Upper lobe of right lung (tissue), 1 donor: Measurements from ENCODE around the gene CDH22. TPM values are rescaled to one million over a fixed set of nuclear protein-coding genes. Genes with fewer than 3 reads are reported as not detected.

Experiments
- ATAC-seq: fragments of 200-7000 bp; cut with Tn5 transposase; one replicate; pipeline ENCODE4 v1.9.1; 2020; ENCODE audit warnings: mild to moderate bottlenecking, moderate library complexity
- DNase-seq: peaks from one replicate; pipeline ENCODE4 v3.0.0-alpha.2; 2020
- H3K27ac ChIP-seq: fragments of 200-600 bp; one replicate; pipeline ENCODE4 v1.8.0; 2022
- H3K27me3 ChIP-seq: fragments of 200-600 bp; one replicate; pipeline ENCODE4 v1.8.0; 2022; ENCODE audit warnings: mild to moderate bottlenecking
- H3K36me3 ChIP-seq: fragments of 200-600 bp; one replicate; pipeline ENCODE4 v1.8.0; 2022
- H3K4me1 ChIP-seq: fragments of 200-600 bp; one replicate; pipeline ENCODE4 v1.8.0; 2022
- H3K4me3 ChIP-seq: fragments of 200-600 bp; one replicate; pipeline ENCODE4 v1.8.0; 2022; ENCODE audit warnings: mild to moderate bottlenecking
- H3K9me3 ChIP-seq: fragments of 200-600 bp; one replicate; pipeline ENCODE4 v1.8.0; 2022
- intact Hi-C: fragments of 100-400 bp; cut with DNase I; formaldehyde crosslinking; loops from one replicate; pipeline ENCODE4 v1.11.0; 2022
- total RNA-seq: library from RNA; stranded (reverse); fragmentation: NEBNext Ultra II Directional; extraction: Animal tissue kit (Norgen Biotek cat#: 25700); gene quantifications from one replicate; pipeline ENCODE4 v1.2.1, GENCODE V29; 2021
- TF ChIP-seq, protein P1 (sequence below): fragments of 200-600 bp; IDR thresholded peaks from one replicate; pipeline ENCODE4 v1.8.0; 2022; ENCODE audit warnings: antibody characterized with exemption
- donor health status: DM: no; HTN: yes; CAD: no; lungs with severe emphysema.

Gene CDH22
- total RNA-seq, 1 donor from 2014 or later: 0.46 TPM

DNA sequence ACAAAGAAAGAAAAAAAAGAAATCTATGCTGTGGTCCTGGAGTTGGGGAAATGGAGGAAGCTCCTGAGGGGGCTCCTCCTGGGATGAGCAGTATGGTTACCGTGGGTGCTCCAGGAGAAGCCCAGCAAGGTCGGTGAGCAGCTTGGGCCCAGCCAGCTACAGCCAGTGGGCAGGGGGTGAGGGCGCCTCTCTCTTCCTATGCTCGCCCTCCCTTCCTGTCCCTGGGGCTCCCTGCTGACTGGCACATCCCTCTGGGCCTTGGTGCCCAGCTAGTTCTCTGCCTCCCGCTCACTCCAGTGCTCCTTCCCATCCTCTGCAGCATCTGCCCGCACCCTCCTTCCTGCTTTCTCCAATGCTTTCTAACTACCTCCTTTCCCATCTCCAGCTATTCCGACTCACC, 173.6 kb downstream of the CDH22 start:
- peaks cover 4% of the 10 kb centered on the region for H3K4me1 ChIP-seq
- H3K4me3 ChIP-seq: no peak overlapping the region
- TF ChIP-seq, protein P1, sequence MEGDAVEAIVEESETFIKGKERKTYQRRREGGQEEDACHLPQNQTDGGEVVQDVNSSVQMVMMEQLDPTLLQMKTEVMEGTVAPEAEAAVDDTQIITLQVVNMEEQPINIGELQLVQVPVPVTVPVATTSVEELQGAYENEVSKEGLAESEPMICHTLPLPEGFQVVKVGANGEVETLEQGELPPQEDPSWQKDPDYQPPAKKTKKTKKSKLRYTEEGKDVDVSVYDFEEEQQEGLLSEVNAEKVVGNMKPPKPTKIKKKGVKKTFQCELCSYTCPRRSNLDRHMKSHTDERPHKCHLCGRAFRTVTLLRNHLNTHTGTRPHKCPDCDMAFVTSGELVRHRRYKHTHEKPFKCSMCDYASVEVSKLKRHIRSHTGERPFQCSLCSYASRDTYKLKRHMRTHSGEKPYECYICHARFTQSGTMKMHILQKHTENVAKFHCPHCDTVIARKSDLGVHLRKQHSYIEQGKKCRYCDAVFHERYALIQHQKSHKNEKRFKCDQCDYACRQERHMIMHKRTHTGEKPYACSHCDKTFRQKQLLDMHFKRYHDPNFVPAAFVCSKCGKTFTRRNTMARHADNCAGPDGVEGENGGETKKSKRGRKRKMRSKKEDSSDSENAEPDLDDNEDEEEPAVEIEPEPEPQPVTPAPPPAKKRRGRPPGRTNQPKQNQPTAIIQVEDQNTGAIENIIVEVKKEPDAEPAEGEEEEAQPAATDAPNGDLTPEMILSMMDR: no peak
- no peak for ATAC-seq
- no peaks in the 10 kb centered on the region for H3K36me3 ChIP-seq
- intact Hi-C loops: no loop called here
- no peak for DNase-seq
- H3K9me3 ChIP-seq: no peaks in the 10 kb centered on the region
- H3K27ac ChIP-seq: no peak overlapping the region
- H3K27me3 ChIP-seq: peaks cover 57% of the 10 kb centered on the region

DNA sequence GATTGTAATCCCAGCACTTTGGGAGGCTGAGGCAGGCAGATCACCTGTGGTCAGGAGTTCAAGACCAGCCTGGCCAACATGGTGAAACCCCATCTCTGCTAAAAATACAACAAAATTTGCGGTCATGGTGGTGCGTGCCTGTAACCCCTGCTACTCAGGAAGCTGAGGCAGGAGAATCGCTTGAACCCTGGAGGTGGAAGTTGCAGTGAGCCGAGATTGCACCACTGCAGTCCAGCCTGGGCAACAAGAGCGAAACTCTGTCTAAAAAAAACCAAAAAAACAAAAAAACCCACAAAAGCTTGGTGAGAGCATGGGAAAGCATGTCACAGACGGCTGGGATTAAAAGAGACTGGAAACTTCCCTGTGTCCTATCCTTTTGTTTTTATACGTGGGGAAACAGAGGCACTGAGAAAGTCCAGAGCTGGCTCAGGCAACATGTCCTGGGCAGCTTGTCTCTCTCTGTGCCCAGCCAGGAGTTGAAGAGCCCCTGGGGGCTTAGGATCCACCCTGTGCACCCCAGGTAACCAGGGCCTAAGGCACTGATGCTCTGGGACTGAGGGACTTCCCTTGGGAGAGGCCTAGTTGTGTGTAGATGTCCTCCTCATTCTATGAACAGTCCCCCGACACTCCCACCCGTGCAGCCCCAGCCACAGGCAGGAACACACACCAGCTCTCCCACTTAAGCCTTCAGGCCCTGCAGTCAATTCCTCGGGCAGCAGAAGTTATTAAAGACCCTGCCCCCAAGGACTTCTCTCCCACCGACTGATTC, 174.2 kb downstream of the CDH22 start:
- Histone ChIP-seq H3K4me3 (no peak overlapping the region), H3K27ac (no peak overlapping the region), H3K9me3 (no peaks in the 10 kb centered on the region), H3K4me1 (peaks cover 4% of the 10 kb centered on the region), H3K27me3 (peaks cover 51% of the 10 kb centered on the region), H3K36me3 (no peaks in the 10 kb centered on the region)
- ATAC-seq: no peak
- TF ChIP-seq, protein P1: no peak
- intact Hi-C loops: no loop called here
- no peak for DNase-seq

DNA sequence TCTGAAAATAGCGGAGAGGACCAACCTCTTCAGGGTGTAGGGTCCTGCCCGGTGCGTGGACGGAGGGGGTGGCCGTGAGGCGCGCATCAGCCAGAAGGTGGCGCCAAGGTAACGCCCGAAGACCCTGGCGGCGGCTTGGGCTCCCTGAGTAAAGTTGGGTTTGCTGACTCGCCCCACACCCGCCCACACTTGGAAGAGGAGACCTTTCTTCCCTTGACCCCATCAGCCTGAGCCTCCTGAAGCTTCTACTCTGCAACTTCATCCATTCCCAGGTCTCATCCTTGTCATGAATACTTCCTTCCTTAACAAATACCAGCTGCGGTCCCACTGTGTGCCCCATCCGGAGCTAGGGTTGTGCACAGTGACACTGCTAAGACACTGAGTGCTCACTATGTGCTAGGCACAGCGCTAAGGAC, 175.6 kb downstream of the CDH22 start:
- Histone ChIP-seq H3K36me3 (no peaks in the 10 kb centered on the region), H3K4me1 (peaks cover 4% of the 10 kb centered on the region), H3K27ac (no peak overlapping the region), H3K4me3 (no peak overlapping the region), H3K27me3 (peaks cover 37% of the 10 kb centered on the region), H3K9me3 (no peaks in the 10 kb centered on the region)
- DNase-seq: peak; percentile 82
- peak; percentile 88 for ATAC-seq
- TF ChIP-seq, protein P1: peak; percentile 81
- intact Hi-C loops: no loop called here

DNA sequence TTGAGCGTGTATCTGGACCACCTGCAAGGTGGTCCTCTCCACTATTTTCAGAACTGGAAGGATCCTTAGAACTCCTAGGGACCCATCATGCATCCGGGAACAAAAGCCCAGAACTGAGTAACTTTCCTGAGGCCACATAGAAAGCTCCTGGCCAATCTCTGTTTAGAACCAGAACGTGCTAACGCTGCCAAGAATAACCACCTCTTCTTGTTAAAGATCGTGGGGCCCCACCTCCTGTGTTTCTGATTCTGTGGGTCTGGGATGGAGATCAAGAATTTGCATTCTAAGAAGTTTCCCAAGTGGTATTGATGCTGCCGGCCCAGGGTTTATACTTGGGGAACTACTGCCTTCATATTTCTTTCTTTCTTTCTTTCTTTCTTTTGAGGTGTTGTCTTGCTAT, 176.9 kb downstream of the CDH22 start:
- Histone ChIP-seq H3K4me1 (peaks cover 4% of the 10 kb centered on the region), H3K4me3 (no peak overlapping the region), H3K36me3 (peaks cover 7% of the 10 kb centered on the region), H3K27me3 (peaks cover 24% of the 10 kb centered on the region), H3K9me3 (no peaks in the 10 kb centered on the region), H3K27ac (no peak overlapping the region)
- TF ChIP-seq, protein P1: no peak
- peak; percentile 2 for DNase-seq
- ATAC-seq: no peak
- intact Hi-C loops: no loop called here

DNA sequence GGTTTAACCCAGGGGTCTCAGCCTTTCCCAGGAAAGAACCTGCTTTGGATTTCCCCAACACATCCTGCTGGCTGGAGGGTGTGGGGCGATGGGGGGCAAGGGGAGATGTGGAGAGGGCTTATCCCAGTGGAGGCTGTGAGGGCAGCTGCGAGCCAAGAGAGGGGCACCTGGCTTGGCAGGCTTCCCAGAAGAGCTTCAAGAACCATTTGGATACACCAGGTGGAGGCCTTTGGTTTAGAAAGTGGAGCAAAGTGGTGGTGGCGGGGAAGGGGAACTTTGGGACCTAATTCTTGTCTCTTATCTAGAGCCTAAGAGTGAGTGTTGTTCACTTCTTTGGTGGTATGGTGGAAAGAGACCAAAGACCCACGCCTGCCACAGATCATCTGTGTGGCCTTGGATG, 177.8 kb downstream of the CDH22 start:
- DNase-seq (peak; percentile 47), ATAC-seq (no peak)
- Histone ChIP-seq H3K27ac (no peak overlapping the region), H3K27me3 (peaks cover 15% of the 10 kb centered on the region), H3K4me1 (peaks cover 4% of the 10 kb centered on the region), H3K9me3 (no peaks in the 10 kb centered on the region), H3K4me3 (no peak overlapping the region), H3K36me3 (peaks cover 11% of the 10 kb centered on the region)
- TF ChIP-seq, protein P1: no peak
- intact Hi-C loops: no loop called here
